ENCODE measurements around the gene GABPA.
"Not testable (repeated sequence)": the region's sequence is repeated elsewhere in the genome, so short reads cannot be mapped to it uniquely, and the experiment has no call there.

Gene GABPA

GRCh38 chr21:25737421-25737820 is 2.6 kb downstream of the GABPA start:
- DNase-seq (ENCODE audit: low read depth in 2 of 2) = no peak

DNA sequence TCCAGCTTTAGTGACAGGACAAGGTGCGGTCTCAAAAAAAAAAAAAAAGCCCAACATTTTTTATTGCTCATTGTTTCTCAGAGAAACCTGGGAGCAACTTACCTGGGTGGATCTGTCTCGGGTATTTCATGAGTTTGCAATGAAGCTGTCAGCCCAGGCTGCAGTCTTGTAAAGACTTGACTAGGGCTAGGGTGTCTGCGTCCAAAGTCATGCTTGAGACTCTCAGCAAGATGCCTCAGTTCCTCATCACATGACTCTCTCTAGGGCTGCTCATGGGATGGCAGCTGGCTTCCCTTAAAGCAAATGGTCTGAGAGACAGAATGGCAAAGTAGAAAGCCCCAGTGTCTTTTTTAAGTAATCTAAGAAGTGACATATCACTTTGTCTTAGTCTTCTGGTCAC is 8.1 kb downstream of the GABPA start:
- no peak for DNase-seq (ENCODE audit: low read depth in 2 of 2)

- DNase-seq (ENCODE audit: low read depth in 2 of 2) = no peak
Observed at GRCh38 chr21:25744854-25745253, 10.1 kb downstream of the GABPA start.

GRCh38 chr21:25750085-25750484 is 15.3 kb downstream of the GABPA start:
- DNase-seq (ENCODE audit: low read depth in 2 of 2) = no peak

- no peak for DNase-seq (ENCODE audit: low read depth in 2 of 2)
Observed at GRCh38 chr21:25752416-25752815, 17.6 kb downstream of the GABPA start.

DNA sequence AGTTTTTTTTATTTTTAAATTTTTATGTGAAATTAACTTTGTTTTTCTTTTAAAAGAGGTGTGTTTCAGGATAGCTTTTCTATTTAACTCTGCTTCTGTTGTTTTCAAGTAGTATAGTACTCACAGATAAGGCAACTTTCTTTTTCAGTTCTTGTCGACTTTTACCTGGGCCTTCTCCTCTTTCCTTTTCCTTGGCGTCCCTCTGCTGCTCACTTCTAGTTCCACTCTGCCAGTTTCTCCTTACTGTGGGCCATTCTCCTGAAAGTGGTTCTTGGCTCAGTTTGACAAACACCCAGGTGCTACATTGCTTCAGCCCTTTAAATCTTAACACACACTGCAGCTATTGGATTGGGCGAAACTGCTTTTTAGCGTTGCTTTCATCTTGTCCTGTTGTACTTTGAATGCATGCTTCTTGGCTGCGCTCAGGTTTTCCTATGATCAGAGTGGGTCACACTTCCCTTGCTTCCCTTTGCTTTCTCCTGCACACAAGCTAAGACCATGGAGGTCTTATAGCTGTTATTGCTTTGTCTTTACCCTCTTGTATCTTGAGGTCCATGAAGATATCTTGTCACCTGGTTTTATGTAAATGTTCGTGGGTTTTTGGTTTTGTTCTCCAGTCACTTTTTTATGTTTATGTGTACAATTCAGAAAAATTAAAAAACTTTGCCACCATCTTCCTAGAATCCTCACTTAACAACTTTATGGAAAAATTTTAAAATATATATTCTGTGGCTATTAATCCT is 21.6 kb downstream of the GABPA start:
- no peak for DNase-seq (ENCODE audit: low read depth in 2 of 2)

DNA sequence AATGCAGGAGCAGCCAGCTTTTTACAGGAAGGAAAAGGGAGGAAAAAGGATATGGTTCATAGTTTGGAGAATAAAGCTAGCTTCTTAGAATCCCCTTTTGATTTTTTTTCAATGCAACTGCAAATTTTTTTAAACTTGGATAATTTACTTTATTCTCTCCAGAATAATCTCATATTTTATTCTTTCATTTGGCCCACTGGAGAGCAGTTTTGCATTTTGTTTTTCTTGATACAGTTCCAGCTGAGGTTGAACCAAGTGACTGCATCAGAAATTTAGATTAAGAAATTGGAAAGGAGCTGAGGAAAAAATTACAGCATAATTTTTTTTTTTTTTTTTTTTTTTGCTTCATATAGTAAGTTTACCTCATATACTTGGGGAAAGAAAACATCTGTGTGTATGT is 22.8 kb downstream of the GABPA start:
- DNase-seq (ENCODE audit: low read depth in 2 of 2) = no peak

DNA sequence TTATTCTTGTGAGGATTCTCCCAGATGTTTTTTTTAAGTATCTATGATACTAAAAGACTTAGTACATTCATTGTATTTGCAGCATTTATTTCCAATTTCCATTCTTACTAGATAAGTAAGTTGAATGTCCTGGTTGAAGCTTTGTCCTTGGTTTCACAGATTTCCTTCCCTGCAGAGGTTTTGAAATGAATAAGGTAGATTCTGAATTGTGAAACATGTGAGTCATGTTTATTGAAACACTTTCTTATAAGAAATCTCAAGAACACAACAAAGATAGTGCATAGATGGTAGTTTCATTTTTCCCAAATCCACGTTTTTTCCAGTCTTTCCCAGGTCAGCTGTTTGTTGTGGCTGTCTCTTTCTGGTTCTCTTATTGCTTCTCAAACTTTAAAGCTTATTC is 24.8 kb downstream of the GABPA start:
- no peak for DNase-seq (ENCODE audit: low read depth in 2 of 2)

DNA sequence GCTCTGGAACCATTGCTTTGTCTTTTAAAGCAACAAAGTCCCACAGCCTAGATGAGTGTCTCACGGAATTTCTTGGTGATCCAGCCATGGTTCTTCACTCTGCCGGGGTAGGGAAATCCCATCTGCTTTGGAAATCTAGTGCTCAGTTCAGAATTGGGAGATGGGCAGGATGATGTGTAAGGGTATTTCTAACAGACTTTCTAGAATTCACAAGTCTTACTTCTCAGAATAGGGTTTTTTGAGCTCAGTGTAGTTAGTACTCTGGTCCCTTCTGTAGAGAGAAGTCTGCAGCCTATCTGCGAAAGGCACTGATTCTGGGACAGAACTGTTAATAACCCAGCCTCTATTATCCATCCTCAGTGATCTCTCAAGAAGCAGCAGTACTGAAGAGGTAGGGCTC is 25.3 kb downstream of the GABPA start:
- no peak for DNase-seq (ENCODE audit: low read depth in 2 of 2)

- no peak for DNase-seq (ENCODE audit: low read depth in 2 of 2)
Observed at GRCh38 chr21:25760677-25761076, 25.9 kb downstream of the GABPA start.

- no peak for DNase-seq (ENCODE audit: low read depth in 2 of 2)
Observed at GRCh38 chr21:25764065-25764464, 29.3 kb downstream of the GABPA start.

DNA sequence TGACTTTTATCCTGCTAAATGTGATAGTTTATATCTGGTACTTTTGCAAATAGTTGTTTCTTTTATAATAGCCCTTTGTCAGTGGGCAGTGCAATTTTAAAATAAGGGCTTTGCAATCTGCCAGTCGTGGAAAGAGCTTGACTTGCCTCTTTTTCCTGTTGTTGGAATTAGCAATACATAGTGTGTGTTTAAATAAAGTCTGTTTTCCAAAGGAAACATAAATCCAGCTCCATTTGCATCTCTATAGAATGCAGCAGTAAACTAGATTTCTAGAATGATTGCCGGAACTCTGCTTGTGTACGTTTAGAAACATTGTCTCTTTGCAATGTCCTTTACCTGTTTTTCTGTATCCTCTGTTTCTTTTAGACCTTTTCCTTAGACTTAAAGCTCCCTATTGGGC is 33.1 kb downstream of the GABPA start:
- DNase-seq (ENCODE audit: low read depth in 2 of 2) = no peak

DNA sequence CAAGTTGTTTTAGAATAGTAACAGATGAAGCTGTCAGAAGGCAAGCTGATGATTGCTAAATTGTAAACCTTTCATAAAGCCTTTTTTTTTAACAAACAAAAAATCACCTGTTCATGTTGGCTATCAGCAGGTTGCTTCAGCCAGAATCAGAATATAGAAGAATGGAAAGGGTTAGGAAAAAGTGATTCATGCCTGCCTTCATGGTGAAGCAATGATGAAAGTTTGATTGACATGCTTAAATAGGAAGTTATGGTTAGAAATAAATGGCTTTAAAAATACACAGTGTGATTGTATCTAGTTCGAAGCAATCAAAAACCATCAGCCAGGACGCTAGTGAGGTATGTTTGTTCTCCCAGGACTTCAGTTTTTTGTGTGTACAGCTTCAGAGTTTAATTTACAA is 37.9 kb downstream of the GABPA start:
- no peak for DNase-seq (ENCODE audit: low read depth in 2 of 2)

DNA sequence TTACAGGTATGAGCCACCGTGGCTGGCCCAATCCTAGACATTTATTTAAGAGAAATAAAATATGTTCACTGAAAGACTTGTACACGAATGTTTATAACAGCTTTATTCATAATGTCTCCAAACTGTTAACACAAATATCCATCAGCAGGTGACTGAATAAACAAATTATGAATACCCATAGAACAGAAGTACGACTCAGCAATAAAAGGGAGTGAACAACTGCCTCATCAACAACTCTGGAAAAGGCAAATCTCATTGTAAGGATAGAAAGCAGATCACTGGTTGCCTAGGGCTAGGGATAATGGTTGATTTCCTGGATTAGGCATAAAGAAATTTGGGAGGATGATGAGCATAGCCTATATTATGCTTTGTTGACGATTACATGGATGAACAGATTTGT is 41.7 kb downstream of the GABPA start:
- no peak for DNase-seq (ENCODE audit: low read depth in 2 of 2)

DNA sequence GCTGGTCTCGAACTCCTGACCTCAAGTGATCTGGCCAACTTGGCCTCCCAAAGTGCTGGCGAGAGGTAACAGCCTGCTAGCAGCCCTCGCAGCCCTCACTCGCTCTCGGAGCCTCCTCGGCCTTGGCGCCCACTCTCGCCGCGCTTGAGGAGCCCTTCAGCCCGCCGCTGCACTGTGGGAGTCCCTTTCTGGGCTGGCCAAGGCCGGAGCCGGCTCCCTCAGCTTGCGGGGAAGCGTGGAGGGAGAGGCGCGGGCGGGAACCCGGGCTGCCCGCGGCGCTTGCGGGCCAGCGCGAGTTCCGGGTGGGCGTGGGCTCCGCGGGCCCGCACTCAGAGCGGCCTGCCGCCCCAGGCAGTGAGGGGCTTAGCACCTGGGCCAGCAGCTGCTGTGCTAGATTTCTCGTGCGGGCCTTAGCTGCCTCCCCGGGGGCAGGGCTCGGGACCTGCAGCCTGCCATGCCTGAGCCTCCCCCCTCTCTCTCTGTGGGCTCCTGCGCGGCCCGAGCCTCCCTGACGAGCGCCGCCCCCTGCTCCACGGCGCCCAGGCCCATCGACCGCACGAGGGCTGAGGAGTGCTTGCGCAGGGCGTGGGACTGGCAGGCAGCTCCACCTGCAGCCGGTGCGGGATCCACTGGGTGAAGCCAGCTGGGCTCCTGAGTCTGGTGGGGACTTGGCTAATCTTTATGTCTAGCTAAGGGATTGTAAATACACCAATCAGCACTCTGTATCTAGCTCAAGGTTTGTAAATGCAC is 43.5 kb downstream of the GABPA start:
- not testable (repeated sequence) for DNase-seq (ENCODE audit: low read depth in 2 of 2)

GRCh38 chr21:25788677-25789076 is 53.9 kb downstream of the GABPA start:
- no peak for DNase-seq (ENCODE audit: low read depth in 2 of 2)

GRCh38 chr21:25790122-25790877 is 55.5 kb downstream of the GABPA start:
- DNase-seq (ENCODE audit: low read depth in 2 of 2) = no peak

- DNase-seq (ENCODE audit: low read depth in 2 of 2) = no peak
Observed at GRCh38 chr21:25790878-25791204, 56.1 kb downstream of the GABPA start.

GRCh38 chr21:25791319-25791718 is 56.5 kb downstream of the GABPA start:
- DNase-seq (ENCODE audit: low read depth in 2 of 2) = no peak

- DNase-seq (ENCODE audit: low read depth in 2 of 2) = peak; percentile 73 to 83
Observed at GRCh38 chr21:25801217-25802014, 66.6 kb downstream of the GABPA start.

DNA sequence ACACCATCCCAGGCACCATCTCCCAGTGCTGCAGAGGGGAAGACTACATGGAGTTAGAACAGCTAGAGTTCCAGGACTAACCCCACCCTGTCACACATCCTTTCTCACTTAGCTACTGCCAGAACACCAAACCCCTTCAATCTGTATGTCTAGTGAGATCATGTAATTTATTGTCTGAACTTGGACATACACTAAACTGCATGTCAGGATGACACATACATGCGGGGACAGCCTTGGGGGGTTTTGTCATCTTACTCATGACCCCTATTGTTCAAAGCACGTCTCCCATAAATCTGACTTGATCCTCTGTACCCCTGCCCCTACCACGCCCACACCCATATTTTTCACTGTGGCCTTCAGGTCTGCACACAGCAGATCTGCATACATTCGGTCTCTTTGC is 71.3 kb downstream of the GABPA start:
- DNase-seq (ENCODE audit: low read depth in 2 of 2) = no peak

DNA sequence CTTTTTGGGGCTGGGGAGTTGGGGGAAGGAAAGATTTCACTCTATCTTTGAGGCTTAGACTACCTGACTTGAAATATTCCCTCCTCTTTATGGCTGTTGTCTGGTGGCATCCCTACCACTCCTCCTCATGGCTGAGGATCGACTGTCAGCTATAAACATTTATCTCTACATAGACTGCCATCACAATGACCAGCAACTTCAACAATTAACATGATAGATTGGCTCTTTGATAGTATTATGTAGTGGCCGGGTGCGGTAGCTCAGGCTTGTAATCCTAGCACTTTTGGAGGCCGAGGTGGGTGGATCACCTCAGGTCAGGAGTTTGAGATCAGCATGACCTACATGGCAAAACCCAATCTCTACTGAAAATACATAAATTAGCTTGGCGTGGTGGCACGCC is 72.4 kb downstream of the GABPA start:
- no peak for DNase-seq (ENCODE audit: low read depth in 2 of 2)
